ENCODE results near the gene NTF4. TPM values are rescaled to one million over a fixed set of nuclear protein-coding genes. Genes with fewer than 3 reads are reported as not detected.

Gene NTF4, protein sequence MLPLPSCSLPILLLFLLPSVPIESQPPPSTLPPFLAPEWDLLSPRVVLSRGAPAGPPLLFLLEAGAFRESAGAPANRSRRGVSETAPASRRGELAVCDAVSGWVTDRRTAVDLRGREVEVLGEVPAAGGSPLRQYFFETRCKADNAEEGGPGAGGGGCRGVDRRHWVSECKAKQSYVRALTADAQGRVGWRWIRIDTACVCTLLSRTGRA
- total RNA-seq (under 1 TPM in 1 of 9 donors, not detected in 8; 0.55 TPM), polyA plus RNA-seq (not detected)
- long read RNA-seq, donor 1 = 0 reads
- long read RNA-seq, donor 2 = 0 reads
- long read RNA-seq, donor 3 = 0 reads
- long read RNA-seq, donor 4 = 0 reads
- long read RNA-seq, donor 5 = 0 reads
- long read RNA-seq, donor 6 = 0 reads
- long read RNA-seq, donor 7, partial matches to known transcripts = 0 of 1 reads
- long read RNA-seq, donor 7, other reads (novel, unspliced or antisense) = 0 of 1 reads
- long read RNA-seq, donor 8, partial matches to known transcripts = 0 of 1 reads
- long read RNA-seq, donor 8, other reads (novel, unspliced or antisense) = 0 of 1 reads
- long read RNA-seq, donor 9, partial matches to known transcripts = 0 of 1 reads
- long read RNA-seq, donor 9, other reads (novel, unspliced or antisense) = 0 of 1 reads
- long read RNA-seq, donor 10 = 0 reads

DNA sequence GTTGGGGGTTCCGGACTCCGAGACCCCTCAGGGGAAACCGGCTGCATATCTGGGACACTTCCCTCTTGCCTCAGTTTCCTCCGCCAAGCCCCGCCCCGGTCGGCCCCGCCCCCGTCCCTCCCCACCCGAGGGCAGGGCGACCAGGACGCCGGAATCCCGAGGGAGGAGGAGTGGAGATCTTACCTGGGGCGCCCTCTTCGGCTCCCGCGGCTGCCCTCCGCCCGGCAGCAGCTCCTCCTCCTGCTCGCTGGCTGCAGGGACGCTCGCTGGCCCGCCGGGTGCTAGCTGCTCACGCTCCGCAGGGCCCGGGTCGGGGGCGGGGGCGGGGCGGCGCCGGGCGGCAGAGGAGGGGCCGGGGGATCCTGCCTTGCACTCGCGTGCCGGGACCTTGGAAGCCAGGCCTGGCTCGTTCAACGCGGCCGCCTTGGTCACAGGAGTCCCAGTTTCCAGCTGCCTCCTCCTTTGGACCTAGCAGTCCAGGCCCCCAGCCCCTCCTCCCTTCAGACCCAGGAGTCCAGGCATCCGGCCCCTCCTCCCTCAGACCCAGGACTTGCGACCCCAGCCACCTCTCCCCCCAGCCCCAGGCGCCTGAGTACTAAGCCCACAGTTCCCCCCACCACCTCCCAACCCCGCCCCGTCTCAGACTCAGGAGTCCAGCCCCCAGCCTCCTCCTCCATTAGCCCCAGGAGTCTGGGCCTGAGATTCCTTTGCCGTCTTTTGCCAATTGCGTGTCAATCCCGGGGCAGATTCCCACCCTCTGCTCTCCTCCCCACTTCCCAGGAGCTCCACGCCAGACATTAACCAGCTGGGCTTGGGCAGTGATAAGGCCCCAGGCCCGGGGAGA lies at the start of gene NTF4:
TSS of gene NTF4 (minus strand) at position 51 of the 844 bp plus-strand sequence. CDS start 2,821 bp downstream, outside the sequence.
- H3K4me3 ChIP-seq = no peak within 1 kb of the TSS
- peaks cover 0 to 6% of the 10 kb centered on the region in 2 donors for H3K4me1 ChIP-seq (replicated peaks in 1 of 2)
- H3K27ac ChIP-seq = no peak within 1 kb of the TSS
- DNase-seq = no peak
- 7 to 37% (median 13%) methylated on average over 5 to 53 of the region's 53 CpGs for WGBS, 4 donors
- intact Hi-C loops (cut with DNase I) = no loop called here
- TF ChIP-seq POLR2A (IDR thresholded peaks at IDR 0.05) = no peak
- TF ChIP-seq, protein P1, sequence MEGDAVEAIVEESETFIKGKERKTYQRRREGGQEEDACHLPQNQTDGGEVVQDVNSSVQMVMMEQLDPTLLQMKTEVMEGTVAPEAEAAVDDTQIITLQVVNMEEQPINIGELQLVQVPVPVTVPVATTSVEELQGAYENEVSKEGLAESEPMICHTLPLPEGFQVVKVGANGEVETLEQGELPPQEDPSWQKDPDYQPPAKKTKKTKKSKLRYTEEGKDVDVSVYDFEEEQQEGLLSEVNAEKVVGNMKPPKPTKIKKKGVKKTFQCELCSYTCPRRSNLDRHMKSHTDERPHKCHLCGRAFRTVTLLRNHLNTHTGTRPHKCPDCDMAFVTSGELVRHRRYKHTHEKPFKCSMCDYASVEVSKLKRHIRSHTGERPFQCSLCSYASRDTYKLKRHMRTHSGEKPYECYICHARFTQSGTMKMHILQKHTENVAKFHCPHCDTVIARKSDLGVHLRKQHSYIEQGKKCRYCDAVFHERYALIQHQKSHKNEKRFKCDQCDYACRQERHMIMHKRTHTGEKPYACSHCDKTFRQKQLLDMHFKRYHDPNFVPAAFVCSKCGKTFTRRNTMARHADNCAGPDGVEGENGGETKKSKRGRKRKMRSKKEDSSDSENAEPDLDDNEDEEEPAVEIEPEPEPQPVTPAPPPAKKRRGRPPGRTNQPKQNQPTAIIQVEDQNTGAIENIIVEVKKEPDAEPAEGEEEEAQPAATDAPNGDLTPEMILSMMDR (IDR thresholded peaks at IDR 0.05) = no peak
- no peaks in the 10 kb centered on the region for H3K36me3 ChIP-seq (replicated peaks in 1 of 2)
- no peaks in the 10 kb centered on the region for H3K9me3 ChIP-seq (replicated peaks in 1 of 3)
- peaks cover 7% of the 10 kb centered on the region for H3K27me3 ChIP-seq

GRCh38 chr19:49113762-49114629 lies 49.4 kb upstream of the NTF4 start, which contains the start of gene LIN7B:
LIN7B (plus strand) TSS chr19:49114370; CDS start chr19:49114405, 35 bp downstream.
- DNase-seq = peak in 6 of 7 donors; percentile 50 to 69 (median 58)

DNA sequence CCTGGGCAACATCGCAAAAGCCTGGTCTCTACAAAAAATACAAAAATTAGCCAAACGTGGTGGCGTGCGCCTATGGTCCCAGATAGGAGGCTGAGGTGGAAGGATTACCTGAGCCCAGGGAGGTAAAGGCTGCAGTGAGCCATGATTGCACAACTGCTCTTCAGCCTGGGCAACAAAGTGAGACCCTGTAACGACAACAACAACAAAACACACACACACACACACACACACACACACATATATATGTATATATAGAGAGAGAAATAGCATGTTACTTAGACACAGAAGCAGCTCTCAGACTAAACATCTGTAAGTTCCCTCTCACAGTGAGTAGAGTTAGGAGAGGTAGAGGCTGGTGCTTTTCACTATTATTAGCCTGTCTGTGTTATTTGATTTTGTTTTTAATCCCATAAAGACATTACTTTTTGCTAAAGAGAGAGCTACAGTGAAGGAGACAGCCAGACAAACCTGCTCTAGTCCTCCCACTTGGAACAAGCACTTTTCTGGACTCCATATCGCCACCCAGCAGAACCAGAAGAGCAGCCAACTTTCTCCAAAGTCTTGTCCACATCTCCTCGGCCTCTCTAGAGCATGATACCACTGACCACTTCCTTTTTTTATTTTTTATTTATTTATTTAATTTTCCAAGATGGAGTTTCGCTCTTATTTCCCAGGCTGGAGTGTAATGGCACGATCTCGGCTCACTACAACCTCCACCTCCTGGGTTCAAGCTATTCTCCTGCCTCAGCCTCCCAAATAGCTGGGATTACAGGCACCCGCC lies 46.8 kb upstream of the NTF4 start:
- intact Hi-C loops (cut with DNase I) = no loop called here
- TF ChIP-seq POLR2A (IDR thresholded peaks at IDR 0.05) = no peak
- TF ChIP-seq, protein P1 (IDR thresholded peaks at IDR 0.05) = no peak
- DNase-seq = no peak
- Histone ChIP-seq H3K4me3 (no peak overlapping the region), H3K9me3 (replicated peaks in 1 of 3) (no peaks in the 10 kb centered on the region), H3K27me3 (no peaks in the 10 kb centered on the region), H3K27ac (peak overlapping the region in 1 of 5 donors; percentile 80), H3K36me3 (replicated peaks in 1 of 2) (peaks cover 0 to 29% of the 10 kb centered on the region in 2 donors), H3K4me1 (replicated peaks in 1 of 2) (peaks cover 5 to 23% of the 10 kb centered on the region in 2 donors)
- WGBS, 4 donors = 79 to 85% (median 83%) methylated on average over 11 of the region's 11 CpGs

More at GRCh38 chr19:49113762-49114629, 49.4 kb upstream of the NTF4 start, which contains the start of gene LIN7B:
- peak within 1 kb of the TSS in 3 of 4 donors; percentile 59 to 98 (median 74) for H3K4me3 ChIP-seq
- peaks cover 0 to 4% of the 10 kb centered on the region in 2 donors for H3K36me3 ChIP-seq (replicated peaks in 1 of 2)
- WGBS, 4 donors = 1 to 3% (median 1%) methylated on average over 9 to 66 of the region's 66 CpGs
- H3K27ac ChIP-seq = peak within 1 kb of the TSS in 4 of 5 donors; percentile 45 to 85 (median 72)
- H3K4me1 ChIP-seq (replicated peaks in 1 of 2) = peaks cover 16 to 32% of the 10 kb centered on the region in 2 donors
- no peaks in the 10 kb centered on the region for H3K27me3 ChIP-seq
- no peaks in the 10 kb centered on the region for H3K9me3 ChIP-seq (replicated peaks in 1 of 3)
- no peak for TF ChIP-seq POLR2A (IDR thresholded peaks at IDR 0.05)
- TF ChIP-seq, protein P1 (IDR thresholded peaks at IDR 0.05) = peak in 4 of 6 experiments; percentile 31 to 60 (median 48)
- intact Hi-C loops (cut with DNase I) = no loop called here

Measured in adrenal gland (tissue), 19 donors.